Central memory CD8-positive, alpha-beta T cell (primary cell): ENCODE data around the gene TMEM204.
A peak's percentile ranks its signal among the peaks of the same experiment; 100 is the strongest.

Experiments
- ATAC-seq: fragments of 150-1000 bp; cut with Tn5 transposase; replicated peaks from 2 replicates; pipeline ENCODE4 v1.10.0; 2022; ENCODE audit warnings: mild to moderate bottlenecking, moderate FRiP score, moderate number of reproducible peaks; ENCODE audit not compliant: poor library complexity, severe bottlenecking; ENCODE audit errors: extremely low read depth
- DNase-seq, 2 donors: peaks; one replicate each; pipeline ENCODE4 v3.0.0; 2021; ENCODE audit warnings: low spot score in 2 of 2
- H3K27ac Mint-ChIP-seq: one replicate; pipeline ENCODE4 v1.8.0; 2022; ENCODE audit warnings: low read depth, mild to moderate bottlenecking, moderate library complexity, mixed read lengths
- H3K27me3 Mint-ChIP-seq: one replicate; pipeline ENCODE4 v1.8.0; 2022; ENCODE audit warnings: mixed read lengths
- H3K36me3 Mint-ChIP-seq: one replicate; pipeline ENCODE4 v1.8.0; 2022; ENCODE audit warnings: mild to moderate bottlenecking, moderate library complexity, mixed read lengths; ENCODE audit not compliant: insufficient read depth
- H3K4me1 Mint-ChIP-seq: one replicate; pipeline ENCODE4 v1.8.0; 2022; ENCODE audit warnings: mixed read lengths
- H3K4me3 Mint-ChIP-seq: one replicate; pipeline ENCODE4 v1.8.0; 2022; ENCODE audit warnings: mild to moderate bottlenecking, moderate library complexity, mixed read lengths
- H3K9me3 Mint-ChIP-seq: one replicate; pipeline ENCODE4 v1.8.0; 2022; ENCODE audit warnings: mixed read lengths

The TMEM204 gene

DNA sequence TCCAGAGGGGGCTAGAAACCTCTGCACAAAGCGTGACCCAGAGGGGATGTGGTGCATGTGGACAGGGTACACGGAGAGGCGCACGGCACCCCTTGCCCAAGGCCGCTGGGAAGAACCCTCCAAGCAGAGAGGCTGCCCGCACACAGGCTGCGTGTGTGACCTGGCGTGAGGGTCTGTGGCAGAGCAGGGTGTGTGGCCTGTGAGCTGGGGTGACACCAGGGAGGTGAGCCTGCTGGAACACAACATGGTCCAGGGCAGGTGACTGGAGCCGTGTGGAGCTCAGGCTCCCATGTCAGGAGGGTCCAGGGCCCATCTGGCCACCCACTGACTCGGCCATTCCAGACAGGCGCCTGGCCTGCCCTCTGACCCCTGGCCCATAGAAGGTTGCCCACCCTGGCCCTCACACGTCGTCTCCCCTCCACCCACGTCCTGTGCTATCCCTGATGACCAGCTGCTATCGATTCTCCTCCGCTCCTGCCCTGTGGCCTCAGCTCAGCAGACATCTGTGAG lies 14.8 kb upstream of the TMEM204 start:
- DNase-seq (no peak), ATAC-seq (no peak)
- H3K4me3 Mint-ChIP-seq: no peak overlapping the region
- no peaks in the 10 kb centered on the region for H3K4me1 Mint-ChIP-seq
- H3K27me3 Mint-ChIP-seq: no peaks in the 10 kb centered on the region
- peaks cover 3% of the 10 kb centered on the region for H3K36me3 Mint-ChIP-seq
- H3K27ac Mint-ChIP-seq: no peak overlapping the region
- no peaks in the 10 kb centered on the region for H3K9me3 Mint-ChIP-seq

DNA sequence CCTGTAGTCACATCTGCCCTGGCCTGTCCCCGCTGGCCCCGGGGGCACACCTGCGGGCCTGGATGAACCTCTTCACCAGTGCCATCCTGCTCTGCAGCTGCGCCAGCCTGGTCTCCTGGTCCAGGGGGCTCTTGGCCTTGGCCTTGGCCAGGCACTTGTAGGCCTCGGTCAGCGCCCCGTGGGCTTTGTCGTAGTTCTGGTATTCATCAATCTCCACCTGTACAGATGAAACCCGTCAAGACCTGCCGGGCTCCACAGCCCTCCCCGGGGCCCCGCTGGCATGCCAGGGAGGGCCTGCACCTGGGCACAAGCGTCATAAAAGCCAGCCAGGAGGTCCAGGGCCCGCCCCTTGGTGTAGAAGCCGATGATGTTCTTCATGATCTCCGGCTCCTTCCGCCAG lies 13.6 kb upstream of the TMEM204 start:
- DNase-seq (no peak), ATAC-seq (no peak)
- peaks cover 3% of the 10 kb centered on the region for H3K36me3 Mint-ChIP-seq
- no peak overlapping the region for H3K27ac Mint-ChIP-seq
- no peaks in the 10 kb centered on the region for H3K4me1 Mint-ChIP-seq
- H3K4me3 Mint-ChIP-seq: no peak overlapping the region
- no peaks in the 10 kb centered on the region for H3K9me3 Mint-ChIP-seq
- H3K27me3 Mint-ChIP-seq: no peaks in the 10 kb centered on the region

DNA sequence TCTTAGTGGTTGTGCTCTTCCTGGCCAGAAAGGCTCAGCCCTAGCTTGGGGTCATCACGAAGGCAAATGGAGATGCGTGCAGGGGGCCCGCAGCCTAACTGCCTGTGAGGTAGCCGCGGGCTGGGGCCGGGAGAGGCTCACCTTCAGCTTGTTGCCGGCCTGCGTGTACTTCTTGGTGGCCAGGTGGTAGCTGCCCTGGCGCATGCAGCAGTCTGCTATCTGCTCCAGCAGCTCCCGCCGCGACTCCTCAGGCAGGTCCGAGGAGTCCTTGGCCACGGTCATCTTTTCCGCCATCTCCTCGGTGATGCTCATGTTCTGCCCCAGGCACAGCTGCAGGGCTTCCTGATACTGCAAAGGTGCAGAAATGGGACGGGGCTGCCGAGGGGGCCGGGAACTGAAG lies 13.0 kb upstream of the TMEM204 start:
- Mint-ChIP-seq H3K9me3 (no peaks in the 10 kb centered on the region), H3K36me3 (peaks cover 3% of the 10 kb centered on the region), H3K4me3 (no peak overlapping the region), H3K4me1 (no peaks in the 10 kb centered on the region), H3K27me3 (no peaks in the 10 kb centered on the region), H3K27ac (no peak overlapping the region)
- no peak for ATAC-seq
- no peak for DNase-seq

DNA sequence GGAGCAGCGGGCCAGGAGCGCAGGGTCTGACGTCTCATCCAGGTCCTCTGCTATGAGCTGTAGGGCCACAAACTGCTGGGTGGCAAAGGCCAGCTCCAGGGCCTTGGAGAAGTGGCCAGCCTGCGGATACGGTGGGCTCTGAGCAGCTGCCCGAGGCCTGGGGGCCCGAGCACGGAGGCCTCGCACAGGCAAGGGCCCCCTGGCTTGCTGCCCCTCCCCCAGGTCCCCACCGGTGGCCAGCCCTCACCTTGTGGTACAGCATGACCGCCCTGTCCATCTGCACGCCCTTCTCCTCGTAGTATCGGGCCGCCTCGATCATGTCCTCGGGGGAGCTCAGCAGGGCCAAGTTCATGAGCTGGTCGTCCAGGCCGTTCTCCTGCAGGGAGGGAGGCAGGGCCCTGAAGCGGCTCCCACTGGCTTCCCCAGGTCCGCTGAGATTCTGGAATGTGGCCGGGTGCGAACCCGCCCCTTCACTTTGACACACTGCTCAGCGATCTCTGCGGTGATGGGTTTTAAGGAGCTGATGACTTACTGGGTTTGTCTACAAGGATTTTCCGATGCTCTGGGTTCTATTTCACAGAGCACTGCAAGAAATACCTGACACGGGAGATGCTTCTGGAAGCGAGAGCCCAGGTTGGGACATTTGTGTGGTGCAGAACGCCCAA lies 9.8 kb upstream of the TMEM204 start:
- DNase-seq (no peak), ATAC-seq (no peak)
- Mint-ChIP-seq H3K9me3 (no peaks in the 10 kb centered on the region), H3K36me3 (peaks cover 3% of the 10 kb centered on the region), H3K27me3 (no peaks in the 10 kb centered on the region), H3K4me3 (no peak overlapping the region), H3K4me1 (peaks cover 11% of the 10 kb centered on the region), H3K27ac (no peak overlapping the region)

DNA sequence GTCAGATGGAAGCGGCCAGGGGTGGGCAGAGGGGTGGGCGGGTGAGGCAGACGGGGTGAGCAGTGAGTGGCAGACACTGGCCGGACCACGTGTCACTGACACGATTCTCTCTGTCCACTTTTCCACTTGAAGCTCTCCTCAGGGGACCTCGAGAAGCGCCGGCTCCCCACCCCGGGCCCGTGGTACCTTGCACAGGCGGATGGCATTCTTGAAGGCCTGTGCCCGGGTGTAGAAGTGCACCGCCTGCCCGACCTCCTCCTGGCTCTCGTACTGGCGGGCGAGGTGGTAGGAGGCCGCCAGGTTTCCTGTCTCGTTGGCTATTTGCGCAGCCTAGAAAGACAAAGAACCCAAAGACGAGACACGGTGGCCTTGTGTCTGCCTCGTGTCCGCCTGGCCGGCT lies 9.1 kb upstream of the TMEM204 start:
- DNase-seq (no peak), ATAC-seq (no peak)
- Mint-ChIP-seq H3K27me3 (no peaks in the 10 kb centered on the region), H3K9me3 (no peaks in the 10 kb centered on the region), H3K27ac (no peak overlapping the region), H3K4me3 (no peak overlapping the region), H3K4me1 (peaks cover 11% of the 10 kb centered on the region), H3K36me3 (peaks cover 3% of the 10 kb centered on the region)

GRCh38 chr16:1525871-1526607 lies 7.4 kb upstream of the TMEM204 start:
- peaks cover 11% of the 10 kb centered on the region for H3K4me1 Mint-ChIP-seq
- H3K27me3 Mint-ChIP-seq: no peaks in the 10 kb centered on the region
- no peaks in the 10 kb centered on the region for H3K9me3 Mint-ChIP-seq
- peaks cover 2% of the 10 kb centered on the region for H3K36me3 Mint-ChIP-seq
- DNase-seq: no peak
- ATAC-seq: peak; percentile 41
- H3K4me3 Mint-ChIP-seq: peak overlapping the region; percentile 56
- no peak overlapping the region for H3K27ac Mint-ChIP-seq

DNA sequence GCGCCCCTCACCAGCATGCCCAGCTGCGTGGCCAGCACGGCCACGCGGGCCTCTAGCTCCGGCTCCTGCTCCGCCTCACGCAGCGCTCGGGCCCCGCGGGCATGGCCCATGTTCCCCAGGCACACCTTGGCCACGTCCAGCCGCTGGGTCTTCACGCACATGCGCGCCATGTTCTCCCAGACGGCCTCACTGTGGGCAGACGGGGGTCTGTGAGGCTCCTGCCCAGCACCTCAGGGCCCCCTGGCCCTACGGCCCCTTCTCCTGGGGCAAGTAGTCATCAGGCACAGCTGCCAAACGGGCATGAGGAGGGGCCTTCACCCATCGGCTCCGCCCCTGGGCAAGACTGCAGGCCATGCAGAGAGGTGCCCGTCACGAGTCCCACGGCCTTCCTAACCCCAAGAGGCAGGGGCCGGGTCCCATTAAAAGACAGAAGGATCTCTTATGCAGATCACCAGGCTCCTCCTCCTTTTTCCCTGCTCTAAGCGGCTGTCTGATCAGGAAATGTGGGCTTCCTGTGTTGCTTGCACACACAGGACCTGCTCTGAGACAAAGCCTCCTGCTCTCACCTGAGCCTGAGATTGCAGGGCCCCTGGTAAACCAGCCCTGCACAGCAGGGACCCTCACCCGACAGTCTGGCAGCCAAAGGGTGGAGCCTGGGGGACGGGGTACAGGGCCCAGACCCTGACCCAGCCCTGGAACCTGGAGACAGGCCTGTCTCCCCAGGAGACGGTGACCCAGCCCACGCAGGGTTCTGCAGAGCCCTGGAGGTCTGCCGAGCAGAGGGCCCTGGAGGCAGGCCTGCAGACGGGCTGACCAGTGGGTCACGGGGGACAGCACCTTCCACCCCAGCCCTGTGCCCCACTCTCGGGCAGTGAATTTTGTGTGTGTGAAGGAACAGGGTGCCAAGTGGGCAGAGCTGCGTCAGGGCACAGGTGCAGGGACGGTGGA lies 6.6 kb upstream of the TMEM204 start:
- peaks cover 2% of the 10 kb centered on the region for H3K36me3 Mint-ChIP-seq
- H3K27me3 Mint-ChIP-seq: no peaks in the 10 kb centered on the region
- H3K27ac Mint-ChIP-seq: peak overlapping the region; percentile 29
- peaks cover 11% of the 10 kb centered on the region for H3K4me1 Mint-ChIP-seq
- DNase-seq (no peak), ATAC-seq (peak; percentile 69)
- H3K4me3 Mint-ChIP-seq: peak overlapping the region; percentile 56
- H3K9me3 Mint-ChIP-seq: no peaks in the 10 kb centered on the region

DNA sequence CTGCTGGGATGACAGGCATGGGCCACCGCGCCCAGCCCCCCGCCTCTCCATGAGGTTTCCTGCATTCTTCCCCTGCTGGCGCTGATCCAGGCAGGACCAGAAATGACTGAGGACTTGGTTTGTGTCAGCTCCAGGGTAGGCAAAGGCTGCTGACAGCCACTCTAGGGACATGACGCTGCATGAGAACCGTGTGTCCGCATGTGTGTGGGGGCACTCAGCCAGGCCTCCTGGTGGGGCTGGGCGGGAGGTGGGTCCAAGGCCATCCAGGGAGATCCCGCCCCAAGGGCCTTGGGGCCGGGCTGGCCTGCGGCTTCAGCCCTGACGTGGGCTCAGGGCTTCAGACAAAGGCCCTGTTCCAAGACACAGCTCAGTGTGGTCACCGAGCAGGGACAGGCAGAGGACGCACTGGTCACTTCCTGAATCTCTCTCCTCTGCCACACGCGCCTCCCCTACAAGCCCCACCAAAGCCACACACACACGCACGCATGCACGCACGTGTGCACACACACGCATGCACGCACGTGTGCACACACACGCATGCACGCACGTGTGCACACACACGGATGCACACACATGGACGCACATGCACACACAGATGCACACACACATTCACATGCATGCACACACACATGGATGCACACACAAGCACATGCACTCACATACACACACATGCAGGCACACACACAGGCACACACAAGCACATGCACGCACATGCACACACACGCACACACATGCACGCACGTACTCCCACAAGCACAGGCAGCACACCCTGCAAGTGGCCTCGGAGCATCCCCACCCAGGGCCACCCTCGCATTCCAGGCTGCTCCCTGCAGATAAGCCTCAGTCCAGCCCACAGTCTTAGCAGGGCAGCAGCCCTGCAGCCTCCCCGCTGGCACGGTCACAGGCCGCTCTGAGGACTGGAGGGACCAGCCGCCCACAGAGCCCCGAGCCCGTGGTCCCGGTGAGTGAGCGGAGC lies 5.3 kb upstream of the TMEM204 start:
- no peak overlapping the region for H3K4me3 Mint-ChIP-seq

GRCh38 chr16:1528921-1529537 lies 4.4 kb upstream of the TMEM204 start:
- DNase-seq (no peak), ATAC-seq (no peak)
- Mint-ChIP-seq H3K27ac (no peak overlapping the region), H3K4me3 (no peak overlapping the region), H3K36me3 (peaks cover 3% of the 10 kb centered on the region), H3K9me3 (no peaks in the 10 kb centered on the region), H3K4me1 (peaks cover 11% of the 10 kb centered on the region), H3K27me3 (no peaks in the 10 kb centered on the region)

More for the DNA sequence above, 5.3 kb upstream of the TMEM204 start:
- H3K9me3 Mint-ChIP-seq: no peaks in the 10 kb centered on the region
- H3K36me3 Mint-ChIP-seq: no peaks in the 10 kb centered on the region
- DNase-seq (no peak), ATAC-seq (no peak)
- H3K4me1 Mint-ChIP-seq: peaks cover 11% of the 10 kb centered on the region
- no peaks in the 10 kb centered on the region for H3K27me3 Mint-ChIP-seq
- no peak overlapping the region for H3K27ac Mint-ChIP-seq

DNA sequence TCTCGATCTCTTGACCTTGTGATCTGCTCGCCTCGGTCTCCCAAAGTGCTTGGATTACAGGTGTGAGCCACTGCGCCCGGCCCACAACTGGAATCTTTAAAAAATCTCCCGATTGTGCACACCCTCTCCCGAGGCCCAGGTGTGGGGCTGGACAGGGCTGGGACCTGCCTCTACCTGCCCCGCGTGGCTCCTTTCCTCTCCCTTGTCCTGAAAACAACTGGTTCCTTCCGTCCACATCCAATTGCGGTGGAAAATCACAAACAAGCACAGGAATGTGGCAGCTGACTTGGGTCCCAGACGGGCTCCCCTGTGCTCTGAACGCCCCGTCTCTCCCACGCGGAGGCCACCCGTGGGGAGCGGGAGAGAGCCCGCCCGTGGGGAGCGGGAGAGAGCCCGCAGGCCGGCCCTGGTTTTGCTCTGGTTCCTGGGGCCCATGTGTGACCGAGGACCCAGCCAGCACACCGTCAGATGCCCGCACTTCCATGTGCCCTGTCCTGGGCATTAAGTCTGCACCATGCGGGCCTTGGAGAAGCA lies 3.0 kb upstream of the TMEM204 start:
- no peak overlapping the region for H3K27ac Mint-ChIP-seq
- no peak for ATAC-seq
- no peaks in the 10 kb centered on the region for H3K27me3 Mint-ChIP-seq
- peaks cover 21% of the 10 kb centered on the region for H3K4me1 Mint-ChIP-seq
- H3K36me3 Mint-ChIP-seq: peaks cover 9% of the 10 kb centered on the region
- no peak for DNase-seq
- no peak overlapping the region for H3K4me3 Mint-ChIP-seq
- H3K9me3 Mint-ChIP-seq: no peaks in the 10 kb centered on the region

DNA sequence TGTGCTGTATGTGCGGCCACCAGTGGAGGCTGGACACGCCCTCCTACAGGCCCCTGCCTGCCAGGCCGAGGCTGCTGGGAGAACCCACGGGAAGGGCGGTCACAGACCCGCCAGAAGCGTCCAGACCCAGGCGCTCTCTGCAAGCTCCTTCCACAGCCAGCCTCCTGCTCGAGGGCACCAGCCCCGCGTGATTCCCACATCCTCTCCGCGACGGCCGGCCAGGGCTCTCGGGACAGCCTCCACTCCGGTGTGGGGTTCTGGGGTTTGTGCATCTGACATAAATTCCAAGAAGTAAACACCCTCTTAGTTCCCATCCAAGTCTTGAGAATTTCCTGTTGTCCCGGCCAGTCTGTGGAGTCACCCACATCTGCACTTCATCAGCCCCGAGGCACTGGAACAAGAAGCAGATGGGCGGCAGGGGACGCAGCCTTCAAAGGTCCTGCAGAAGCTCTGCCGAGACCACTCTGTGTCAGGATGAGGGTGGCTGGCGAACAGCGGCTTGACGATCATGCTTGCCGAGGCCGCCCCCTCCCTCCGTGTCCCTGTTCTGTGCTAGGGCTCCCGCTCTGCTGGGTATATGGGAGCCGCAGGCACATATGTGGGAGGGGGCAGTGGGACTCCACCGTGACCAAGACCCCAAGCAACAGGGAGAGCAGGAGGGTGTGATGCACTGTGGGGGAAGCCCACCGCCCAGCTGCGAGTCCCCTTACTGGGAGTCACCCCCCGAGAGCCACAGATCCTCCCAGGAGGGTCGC lies 2.4 kb upstream of the TMEM204 start:
- Mint-ChIP-seq H3K9me3 (no peaks in the 10 kb centered on the region), H3K4me3 (no peak overlapping the region)
- DNase-seq: no peak

More for the DNA sequence above, 2.4 kb upstream of the TMEM204 start:
- ATAC-seq: no peak
- Mint-ChIP-seq H3K4me1 (peaks cover 24% of the 10 kb centered on the region), H3K27me3 (no peaks in the 10 kb centered on the region), H3K27ac (no peak overlapping the region), H3K36me3 (peaks cover 9% of the 10 kb centered on the region)
